ENCODE results near the gene TRABD2B. TPM values are rescaled to one million over a fixed set of nuclear protein-coding genes. Genes with fewer than 3 reads are reported as not detected.

Gene TRABD2B
- total RNA-seq, 1 experiment from 2014 or later: 0.05 TPM

GRCh38 chr1:47759251-47759935, 237.8 kb downstream of the TRABD2B start:
- H3K27ac ChIP-seq (ENCODE audit: low read depth, low read length): no peak overlapping the region
- intact Hi-C loops (cut with micrococcal nuclease): no loop called here
- no peak overlapping the region for H3K9ac ChIP-seq (ENCODE audit: low read length)
- H3K9me2 ChIP-seq (ENCODE audit: insufficient read depth): no peaks in the 10 kb centered on the region
- no peak overlapping the region for H3K4me2 ChIP-seq (ENCODE audit: low read length)
- H2AFZ ChIP-seq (ENCODE audit: low read depth, low read length, poor library complexity, severe bottlenecking): no peak overlapping the region
- H3K27me3 ChIP-seq (ENCODE audit: insufficient read depth, low read length): 0 out of 2 replicates have a peak, but pooled peaks cover 3% of the 10 kb centered on the region
- CTCF ChIA-PET: no interaction called here
- RAD21 ChIA-PET (ENCODE audit: low non-redundant PET in 1 of 2, low total read pairs in 2 of 2, uncharacterized antibody in 2 of 2, unreplicated experiment in 2 of 2): no interaction called here
- no peaks in the 10 kb centered on the region for H4K20me1 ChIP-seq (ENCODE audit: insufficient read depth)
- H3K4me3 ChIP-seq (replicated peaks in 1 of 2; ENCODE audit: low read depth in 1 of 2, low read length in 2 of 2): no peak overlapping the region
- no TSS peak for BruUV-seq (replicated peaks)
- no peak for DNase-seq (ENCODE audit: low read depth, low spot score)
- H3K36me3 ChIP-seq (ENCODE audit: control insufficient read depth in 1 of 2, insufficient read depth in 2 of 2, low read length in 2 of 2): no peaks in the 10 kb centered on the region
- no peaks in the 10 kb centered on the region for H3K79me2 ChIP-seq (ENCODE audit: insufficient read depth, low read length)
- H3K4me1 ChIP-seq (ENCODE audit: control insufficient read depth in 1 of 2, insufficient read depth in 2 of 2, low read length in 2 of 2): no peaks in the 10 kb centered on the region; a peak in 1 of 4 replicates
- H3K9me3 ChIP-seq (ENCODE audit: control insufficient read depth in 1 of 2, insufficient read depth in 1 of 2, low read depth in 1 of 2, low read length in 2 of 2): no peaks in the 10 kb centered on the region
- POLR2A ChIA-PET: no interaction called here
- ATAC-seq: no peak
- TF ChIP-seq SP1 (IDR thresholded peaks at IDR 0.05; ENCODE audit: low read depth): no peak
- no peak for TF ChIP-seq CBX3 (IDR thresholded peaks at IDR 0.05; ENCODE audit: low read depth)
- no peak for TF ChIP-seq TCF7L2 (IDR thresholded peaks at IDR 0.05; ENCODE audit: borderline replicate concordance, extremely low read depth, insufficient read depth, insufficient read length)
- TF ChIP-seq ELF1 (IDR thresholded peaks at IDR 0.05; ENCODE audit: borderline replicate concordance, low read depth): no peak
- no peak for TF ChIP-seq MAX (IDR thresholded peaks at IDR 0.05)
- TF ChIP-seq EZH2phosphoT487 (IDR thresholded peaks at IDR 0.05; ENCODE audit: borderline replicate concordance): no peak
- no peak for TF ChIP-seq POLR2A (IDR thresholded peaks at IDR 0.05; ENCODE audit: borderline replicate concordance, extremely low read depth, insufficient read depth, insufficient read length)
- TF ChIP-seq ATF3 (IDR thresholded peaks at IDR 0.05): no peak
- no peak for TF ChIP-seq SRF (IDR thresholded peaks at IDR 0.05; ENCODE audit: low read depth)
- TF ChIP-seq REST (IDR thresholded peaks at IDR 0.05; ENCODE audit: low read depth): no peak
- TF ChIP-seq CTCF (IDR thresholded peaks at IDR 0.05 in 2 of 3, conservative IDR thresholded peaks at IDR 0.05 in 1 of 3; ENCODE audit: borderline replicate concordance in 1 of 3, insufficient read depth in 1 of 3, low read depth in 2 of 3, low read length in 2 of 3): no peak
- no peak for TF ChIP-seq ZNF274 (IDR thresholded peaks at IDR 0.05; ENCODE audit: low read depth, low read length)
- no peak for TF ChIP-seq CEBPB (IDR thresholded peaks at IDR 0.05; ENCODE audit: low read depth)
- TF ChIP-seq ZFX (IDR thresholded peaks at IDR 0.05): no peak
- no peak for TF ChIP-seq FOSL1 (IDR thresholded peaks at IDR 0.05; ENCODE audit: low read depth)

All from HCT116 (cell line).